Stimulated activated CD4-positive, alpha-beta T cell treated with anti-CD3 and anti-CD28 coated beads, Interleukin-1b, Interleukin-23, amount 100 ng/mL, for 24 hours (primary cell): ENCODE data around the gene PHLPP1.
"Not testable (repeated sequence)": the region's sequence is repeated elsewhere in the genome, so short reads cannot be mapped to it uniquely, and the experiment has no call there.

Experiments used
- DNase-seq, 4 experiments: peaks; one replicate each; pipeline ENCODE4 v3.0.0-alpha.2; 2020; ENCODE audit warnings: low read depth in 4 of 4, low spot score in 1 of 4

PHLPP1 gene

DNA sequence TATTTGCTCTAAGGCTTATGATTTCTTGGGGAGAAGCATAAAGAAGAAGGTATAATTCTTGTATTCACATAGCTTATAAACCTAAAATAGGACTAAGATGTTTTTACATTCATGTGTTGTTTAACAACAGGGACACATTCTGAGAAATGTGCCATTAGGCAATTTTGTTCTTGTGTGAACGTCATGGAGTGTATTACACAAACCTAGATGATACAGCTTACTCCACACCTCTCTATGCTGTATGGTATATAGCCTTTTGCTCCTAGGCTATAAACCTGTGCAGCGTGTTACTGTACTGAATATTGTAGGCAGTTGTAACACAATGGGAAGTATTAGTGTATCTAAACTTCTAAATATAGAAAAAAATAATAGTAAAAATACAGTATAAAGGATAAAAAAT, 92.1 kb downstream of the PHLPP1 start:
- DNase-seq: no peak

DNA sequence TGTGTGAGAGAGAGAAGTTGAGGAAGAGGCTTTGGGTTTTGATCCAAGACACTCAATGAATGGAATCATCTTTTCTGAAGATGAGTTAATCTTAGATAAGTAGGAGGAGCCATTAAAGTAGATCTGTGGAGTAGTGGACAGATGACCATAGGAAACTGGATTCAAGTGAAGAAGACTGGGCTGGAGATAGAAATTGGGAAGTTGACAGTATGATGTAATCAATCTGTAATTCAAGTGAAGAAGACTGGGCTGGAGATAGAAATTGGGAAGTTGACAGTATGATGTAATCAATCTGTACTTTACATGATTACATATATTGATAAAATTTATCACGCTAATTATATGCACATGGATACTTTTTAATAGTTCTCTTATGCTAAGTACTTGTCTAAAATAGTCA, 92.8 kb downstream of the PHLPP1 start:
- no peak for DNase-seq

DNA sequence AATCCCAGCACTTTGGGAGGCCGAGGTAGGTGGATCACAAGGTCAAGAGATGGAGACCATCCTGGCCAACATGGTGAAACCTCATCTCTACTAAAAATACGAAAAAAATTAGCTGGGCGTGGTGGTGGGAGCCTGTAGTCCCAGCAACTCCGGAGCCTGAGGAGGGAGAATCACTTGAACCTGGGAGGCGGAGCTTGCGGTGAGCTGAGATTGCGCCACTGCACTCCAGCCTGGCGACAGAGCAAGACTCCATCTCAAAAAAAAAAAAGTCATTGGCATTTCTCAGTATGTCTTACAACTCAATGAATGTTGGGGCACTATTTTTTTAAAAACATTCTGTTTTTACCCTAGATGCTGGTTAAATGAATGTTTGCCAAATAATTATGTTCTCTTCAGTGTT, 94.1 kb downstream of the PHLPP1 start:
- not testable (repeated sequence) for DNase-seq

- DNase-seq: no peak
These were observed 94.6 kb downstream of the PHLPP1 start for GRCh38 chr18:62809900-62810299.

DNA sequence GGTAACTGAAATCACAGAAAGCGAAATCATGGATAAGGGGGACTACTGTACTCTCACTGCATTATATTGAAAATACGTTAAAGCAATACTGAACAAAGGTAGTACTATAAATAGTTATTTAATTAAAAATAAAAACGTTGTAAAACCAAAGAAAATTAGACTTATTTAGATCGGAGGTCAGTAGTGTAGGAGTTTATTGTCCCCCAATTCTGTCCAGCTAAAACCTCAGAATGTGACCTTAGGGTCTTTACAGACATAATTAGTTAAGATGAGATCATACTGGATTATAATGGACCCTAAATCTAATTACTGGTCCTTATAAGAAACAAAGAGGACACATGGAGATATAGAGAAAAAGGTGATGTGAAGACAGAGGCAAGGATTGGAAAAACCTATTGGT, 95.3 kb downstream of the PHLPP1 start:
- DNase-seq: no peak

- DNase-seq: no peak
These were observed 96.3 kb downstream of the PHLPP1 start for GRCh38 chr18:62811674-62812073.

GRCh38 chr18:62812242-62812641, 96.9 kb downstream of the PHLPP1 start:
- no peak for DNase-seq

- no peak for DNase-seq
These were observed 97.5 kb downstream of the PHLPP1 start for GRCh38 chr18:62812876-62813275.

GRCh38 chr18:62814132-62814759, 98.9 kb downstream of the PHLPP1 start:
- DNase-seq: no peak

- DNase-seq: no peak
These were observed 110.0 kb downstream of the PHLPP1 start for GRCh38 chr18:62825382-62825781.

DNA sequence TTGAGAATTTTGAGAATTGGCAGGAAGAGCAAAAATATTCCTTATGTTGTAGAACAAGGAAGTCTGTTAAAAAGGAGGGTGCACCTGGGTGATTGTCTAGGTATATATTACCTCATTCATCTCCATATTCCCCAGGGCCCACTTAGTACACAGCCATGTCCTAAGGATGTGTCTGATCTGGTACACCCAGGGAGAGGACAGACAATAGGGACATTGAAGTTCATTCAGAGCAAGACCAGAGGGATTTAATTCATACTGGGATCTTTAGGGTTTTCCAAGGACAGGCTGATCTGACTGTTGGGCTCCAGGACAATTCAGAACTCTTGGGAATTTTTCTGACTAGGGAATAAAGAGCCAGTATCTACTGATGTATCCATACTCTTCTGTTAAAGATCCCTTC, 112.1 kb downstream of the PHLPP1 start:
- DNase-seq: no peak

DNA sequence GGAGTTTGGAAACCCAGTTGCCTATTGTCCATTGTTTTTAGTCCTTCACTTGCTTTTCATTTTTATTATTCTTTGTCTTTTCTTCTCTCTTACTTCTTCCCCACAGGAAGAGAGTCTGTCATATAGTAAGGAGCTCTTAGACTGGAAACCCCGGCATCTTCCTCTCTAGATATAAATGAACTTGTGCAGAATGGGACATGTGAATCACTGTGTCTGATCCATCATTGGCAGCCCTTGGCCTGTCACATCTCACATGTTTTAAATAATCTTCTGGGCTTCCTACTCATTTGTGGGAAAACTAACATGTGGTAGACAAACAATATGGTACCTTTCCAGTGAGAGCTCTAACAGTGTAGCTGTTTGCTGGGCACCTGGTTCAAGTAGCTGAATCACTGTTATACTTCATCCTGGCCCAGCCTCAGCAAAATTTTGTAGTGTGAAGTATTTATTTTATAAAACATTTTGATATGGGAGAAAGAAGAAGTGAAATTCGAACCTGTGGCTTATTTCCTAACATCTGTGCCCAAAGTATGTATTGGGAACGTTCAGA, 112.8 kb downstream of the PHLPP1 start:
- DNase-seq: no peak

- no peak for DNase-seq
These were observed 113.5 kb downstream of the PHLPP1 start for GRCh38 chr18:62828852-62829251.

DNA sequence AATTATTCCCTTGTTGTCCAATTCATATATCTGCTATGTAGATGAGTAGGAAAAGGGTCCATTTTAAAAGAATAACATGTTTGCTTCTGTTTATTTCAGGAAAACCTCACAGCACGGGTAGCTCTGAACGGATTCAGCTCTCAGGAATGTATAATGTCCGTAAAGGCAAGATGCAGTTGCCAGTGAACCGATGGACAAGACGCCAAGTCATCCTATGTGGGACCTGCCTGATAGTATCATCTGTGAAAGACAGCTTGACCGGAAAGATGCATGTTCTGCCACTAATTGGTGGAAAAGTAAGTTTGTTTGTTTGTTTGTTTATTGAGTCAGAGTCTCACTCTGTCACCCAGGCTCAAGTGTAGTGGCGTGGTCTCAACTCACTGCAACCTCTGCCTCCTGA, 114.6 kb downstream of the PHLPP1 start:
- no peak for DNase-seq

DNA sequence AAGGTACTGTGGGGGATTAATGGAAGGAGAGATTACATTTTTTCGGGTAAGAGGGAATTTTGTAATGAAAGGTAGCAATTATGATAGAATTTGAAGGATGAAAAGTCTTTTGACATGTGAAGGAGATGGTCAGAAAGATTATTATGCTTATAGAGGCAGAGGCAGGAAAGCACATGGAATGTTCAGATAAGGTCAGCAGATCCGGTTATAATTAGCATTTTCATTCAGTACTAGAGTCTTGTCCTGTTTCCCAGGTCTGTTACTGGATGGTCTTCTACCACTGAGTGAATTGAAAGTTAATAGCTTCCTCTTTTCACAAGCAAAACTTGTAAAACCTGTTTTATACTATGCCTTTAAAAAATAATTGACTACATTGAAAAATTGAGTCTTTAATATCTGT, 116.9 kb downstream of the PHLPP1 start:
- DNase-seq: no peak

GRCh38 chr18:62833494-62833893, 118.2 kb downstream of the PHLPP1 start:
- no peak for DNase-seq

DNA sequence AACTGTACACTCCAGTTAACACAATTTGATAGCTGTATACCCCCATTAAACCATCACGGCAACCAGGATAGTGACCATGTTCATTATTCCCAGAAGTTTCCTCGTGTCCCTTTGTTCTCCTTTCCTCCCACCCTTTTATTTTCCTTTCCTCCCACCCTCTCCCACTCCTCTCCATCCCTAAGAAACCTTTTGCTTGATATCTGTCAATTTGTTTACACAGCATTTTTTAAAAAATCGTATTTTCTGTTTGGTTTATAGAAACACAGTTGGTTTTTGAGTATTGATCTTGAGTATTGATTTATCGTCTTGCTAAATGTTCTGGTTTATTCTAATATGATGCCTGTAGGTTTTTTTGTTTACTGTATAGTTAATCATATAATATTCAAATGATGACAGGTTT, 119.4 kb downstream of the PHLPP1 start:
- no peak for DNase-seq

DNA sequence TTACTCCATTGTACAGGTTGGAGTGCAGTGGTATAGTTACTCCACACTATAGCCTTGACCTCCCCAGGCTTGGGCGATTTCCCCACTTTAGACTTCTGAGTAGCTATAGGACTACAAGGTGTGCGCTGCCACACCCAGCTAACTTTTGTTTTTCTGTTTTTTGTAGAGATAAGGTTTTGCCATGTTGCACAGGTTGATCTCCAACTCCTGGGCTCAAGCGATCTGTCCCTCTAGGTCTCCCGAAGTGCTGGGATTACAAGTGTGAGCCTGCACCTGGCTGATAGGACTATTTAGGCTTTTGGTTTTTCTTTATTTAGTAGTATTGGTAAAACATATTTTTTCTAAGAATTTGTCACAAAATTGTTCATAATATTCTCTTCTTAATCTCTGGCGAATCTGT, 121.7 kb downstream of the PHLPP1 start:
- DNase-seq: no peak

DNA sequence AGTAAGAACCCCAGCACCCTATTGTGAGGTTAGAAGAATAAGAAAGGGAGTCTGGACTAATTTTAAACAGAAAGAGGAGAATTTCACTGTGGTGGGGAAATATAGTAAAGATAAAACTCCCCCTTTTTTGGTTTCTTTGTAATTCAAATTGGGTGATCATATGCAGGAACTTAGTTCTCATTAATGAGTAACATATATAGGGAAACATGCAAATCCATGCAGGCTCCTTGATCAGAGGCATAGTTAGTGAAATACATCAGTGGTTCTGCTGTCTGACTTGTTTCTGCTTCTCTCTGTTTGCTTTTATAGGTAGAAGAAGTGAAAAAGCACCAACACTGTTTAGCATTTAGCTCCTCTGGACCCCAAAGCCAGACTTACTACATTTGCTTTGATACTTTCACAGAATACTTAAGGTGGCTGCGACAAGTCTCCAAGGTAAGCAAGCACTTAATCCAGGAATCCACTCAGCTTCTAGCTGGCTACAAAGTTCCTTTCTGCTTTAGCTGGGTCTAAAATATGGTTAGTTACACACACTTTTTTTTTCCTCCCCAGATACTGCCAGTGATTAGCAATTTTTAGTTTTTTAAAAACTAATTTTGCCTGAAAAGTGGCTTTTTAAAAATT, 123.2 kb downstream of the PHLPP1 start:
- no peak for DNase-seq

DNA sequence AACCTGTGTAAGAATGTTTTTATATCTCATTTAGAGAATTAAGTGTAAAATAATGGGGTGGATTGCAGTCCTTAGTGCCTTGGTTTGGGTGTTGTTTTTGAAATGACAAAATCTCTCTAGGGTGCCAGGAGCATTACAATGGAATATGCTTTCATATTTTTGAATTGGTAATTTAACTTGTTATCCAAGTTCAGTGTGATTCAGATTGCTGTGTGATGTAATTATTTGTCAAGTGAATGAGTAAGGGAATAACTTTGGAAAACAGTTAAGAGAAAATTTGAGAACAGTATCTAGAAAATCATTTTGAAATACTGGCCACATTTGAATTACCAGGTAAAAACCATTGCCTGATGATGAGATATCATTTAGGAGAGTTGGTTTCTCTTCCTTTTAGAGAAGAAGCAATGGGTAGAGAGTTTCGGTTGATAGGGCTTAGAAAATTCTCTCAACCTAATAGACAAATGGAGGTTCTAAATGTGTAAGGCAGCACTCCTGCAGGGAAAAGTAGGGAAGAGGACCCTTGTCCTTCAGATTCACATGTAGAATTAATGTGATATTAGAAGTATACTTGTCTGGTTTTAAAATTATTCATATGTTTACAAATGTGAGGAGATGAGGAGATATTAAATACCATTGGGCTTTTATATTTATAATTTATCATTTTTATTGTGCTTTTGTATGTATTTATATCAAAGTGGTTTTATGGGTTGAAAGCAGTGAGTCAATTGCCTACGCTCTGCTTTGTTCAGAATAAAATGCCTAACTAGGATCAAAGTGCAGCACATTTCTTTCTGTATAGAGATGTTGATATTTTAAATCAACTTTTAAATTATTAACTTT, 124.8 kb downstream of the PHLPP1 start:
- no peak for DNase-seq

GRCh38 chr18:62841405-62841804, 126.1 kb downstream of the PHLPP1 start:
- DNase-seq: no peak

GRCh38 chr18:62842898-62843297, 127.6 kb downstream of the PHLPP1 start:
- DNase-seq: no peak
